ENCODE results near the gene ICA1. TPM values are rescaled to one million over a fixed set of nuclear protein-coding genes. Genes with fewer than 3 reads are reported as not detected.

The ICA1 gene
- total and polyA plus RNA-seq, 4 experiments from 2014 or later: 1.2 to 7.4 (median 2.4) TPM

GRCh38 chr7:8144856-8145255 is 117.1 kb downstream of the ICA1 start:
- DNase-seq: no peak
- Mint-ChIP-seq H3K27me3 (no peaks in the 10 kb centered on the region), H3K4me1 (peaks cover 46 to 75% (median 51%) of the 10 kb centered on the region in 4 donors), H3K36me3 (no peaks in the 10 kb centered on the region), H3K4me3 (peak overlapping the region in 3 of 8 donors; percentile 3 to 59 (median 41)), H3K9me3 (no peaks in the 10 kb centered on the region), H3K27ac (peak overlapping the region; percentile 71 to 95 (median 87))
- Histone ChIP-seq H3K36me3 (ENCODE audit: insufficient read depth, low read length) (no peaks in the 10 kb centered on the region), H3K9me3 (ENCODE audit: control insufficient read depth in 1 of 2, low read length in 2 of 2) (no peaks in the 10 kb centered on the region), H3K27me3 (ENCODE audit: insufficient read depth, low read length) (no peaks in the 10 kb centered on the region), H3K4me1 (ENCODE audit: insufficient read depth, low read length) (peaks cover 84% of the 10 kb centered on the region), H3K4me3 (ENCODE audit: low read length in 2 of 2) (no peak overlapping the region), H3K27ac (ENCODE audit: low read depth, low read length) (peak overlapping the region; percentile 54)
- CTCF ChIA-PET (ENCODE audit: partially characterized antibody): interaction anchor here (0.8 kb wide), 1 partner anchor 19 kb away, joined by 3 read pairs; no protein-coding TSS in a partner anchor
- intact Hi-C loops (cut with micrococcal nuclease): no loop called here
- POLR2A ChIA-PET (ENCODE audit: partially characterized antibody): interaction anchor here (0.5 to 1.2 kb wide), 3 partner anchors 12 to 45 kb away, joined by 3 to 4 read pairs (median 3); no protein-coding TSS in a partner anchor

DNA sequence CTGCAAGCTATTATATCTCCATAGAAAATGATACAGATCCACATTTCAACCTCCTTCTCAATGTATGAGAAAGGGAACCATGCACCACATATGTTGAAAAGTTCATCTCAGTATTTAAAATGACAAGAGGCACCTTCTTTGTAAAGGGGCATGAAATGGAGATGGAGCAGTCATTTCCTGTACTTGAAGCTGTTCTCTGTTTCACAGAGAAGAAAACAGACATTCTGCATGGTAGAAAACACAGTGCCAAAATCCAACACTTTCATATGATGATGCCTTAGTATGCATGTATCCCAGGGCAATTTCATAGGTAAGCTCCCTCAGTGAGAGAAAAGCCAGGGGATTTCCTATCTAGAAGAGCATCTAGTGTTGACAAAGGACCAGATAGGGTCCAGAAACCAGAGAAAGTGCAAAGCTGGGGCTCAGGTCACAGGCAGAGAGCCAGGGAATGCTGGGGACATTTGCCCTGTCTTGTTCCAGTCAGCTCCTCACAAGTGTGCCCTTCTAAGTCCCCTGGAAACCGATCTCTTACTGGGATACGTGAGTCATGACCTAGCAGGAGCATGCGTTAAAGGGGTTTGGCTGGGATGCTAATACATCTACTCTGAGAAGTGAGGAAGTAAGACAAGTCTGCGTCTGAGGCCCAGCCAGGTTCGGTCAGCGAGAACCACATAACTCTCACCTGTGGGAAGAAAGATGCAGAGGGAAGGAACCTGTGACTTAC is 118.7 kb downstream of the ICA1 start:
- H3K27me3 Mint-ChIP-seq: no peaks in the 10 kb centered on the region
- POLR2A ChIA-PET (ENCODE audit: partially characterized antibody): interaction anchor here (1.1 to 4.1 kb wide), 7 partner anchors 11 to 503 kb away, joined by 3 to 63 read pairs (median 5); partner anchors contain the start of gene UMAD1
- H3K4me3 Mint-ChIP-seq: peak overlapping the region in 7 of 8 donors; percentile 50 to 69 (median 60)
- peaks cover 35 to 70% (median 42%) of the 10 kb centered on the region in 4 donors for H3K4me1 Mint-ChIP-seq
- no peaks in the 10 kb centered on the region for H3K36me3 Mint-ChIP-seq
- H3K27ac ChIP-seq (ENCODE audit: low read depth, low read length): peak overlapping the region; percentile 54
- intact Hi-C loops (cut with micrococcal nuclease): loop anchor here (1.0 kb wide), 1 partner anchor 9 kb away; no protein-coding TSS in a partner anchor
- DNase-seq: peak in 1 of 5 donors; percentile 40
- H3K4me1 ChIP-seq (ENCODE audit: insufficient read depth, low read length): peaks cover 68% of the 10 kb centered on the region
- no peaks in the 10 kb centered on the region for H3K9me3 Mint-ChIP-seq
- H3K36me3 ChIP-seq (ENCODE audit: insufficient read depth, low read length): no peaks in the 10 kb centered on the region
- CTCF ChIA-PET (ENCODE audit: partially characterized antibody): interaction anchor here (1.9 kb wide), 1 partner anchor 18 kb away, joined by 14 read pairs; no protein-coding TSS in a partner anchor
- H3K9me3 ChIP-seq (ENCODE audit: control insufficient read depth in 1 of 2, low read length in 2 of 2): no peaks in the 10 kb centered on the region
- H3K27ac Mint-ChIP-seq: peak overlapping the region; percentile 70 to 95 (median 88)
- H3K4me3 ChIP-seq (ENCODE audit: low read length in 2 of 2): peak overlapping the region in 1 of 2 donors; percentile 17
- no peaks in the 10 kb centered on the region for H3K27me3 ChIP-seq (ENCODE audit: insufficient read depth, low read length)

- Mint-ChIP-seq H3K27ac (peak overlapping the region in 6 of 7 donors; percentile 76 to 95 (median 88)), H3K4me3 (peak overlapping the region in 2 of 8 donors; percentile 25 to 63), H3K27me3 (no peaks in the 10 kb centered on the region), H3K36me3 (no peaks in the 10 kb centered on the region), H3K4me1 (peaks cover 38 to 68% (median 44%) of the 10 kb centered on the region in 4 donors), H3K9me3 (no peaks in the 10 kb centered on the region)
- Histone ChIP-seq H3K4me3 (ENCODE audit: low read length in 2 of 2) (no peak overlapping the region), H3K27me3 (ENCODE audit: insufficient read depth, low read length) (no peaks in the 10 kb centered on the region), H3K4me1 (ENCODE audit: insufficient read depth, low read length) (peaks cover 63% of the 10 kb centered on the region), H3K36me3 (ENCODE audit: insufficient read depth, low read length) (no peaks in the 10 kb centered on the region), H3K9me3 (ENCODE audit: control insufficient read depth in 1 of 2, low read length in 2 of 2) (no peaks in the 10 kb centered on the region), H3K27ac (ENCODE audit: low read depth, low read length) (peak overlapping the region; percentile 12)
- ChIA-PET CTCF (ENCODE audit: partially characterized antibody) (interaction anchor here (1.9 kb wide), 1 partner anchor 17 kb away, joined by 14 read pairs; no protein-coding TSS in a partner anchor), POLR2A (ENCODE audit: partially characterized antibody) (interaction anchor here (1.1 to 4.1 kb wide), 8 partner anchors 10 to 502 kb away, joined by 3 to 63 read pairs (median 4); partner anchors contain the start of gene UMAD1)
- DNase-seq: no peak
- intact Hi-C loops (cut with micrococcal nuclease): no loop called here
These were observed 119.5 kb downstream of the ICA1 start for GRCh38 chr7:8142477-8142876.

GRCh38 chr7:8141070-8141469 is 120.9 kb downstream of the ICA1 start:
- Mint-ChIP-seq H3K36me3 (no peaks in the 10 kb centered on the region), H3K4me3 (peak overlapping the region in 6 of 8 donors; percentile 28 to 73 (median 39)), H3K9me3 (no peaks in the 10 kb centered on the region), H3K4me1 (peaks cover 34 to 63% (median 42%) of the 10 kb centered on the region in 4 donors), H3K27me3 (no peaks in the 10 kb centered on the region), H3K27ac (peak overlapping the region; percentile 14 to 91 (median 80))
- CTCF ChIA-PET (ENCODE audit: partially characterized antibody): interaction anchor here (1.3 to 1.5 kb wide), 2 partner anchors 9 to 15 kb away, joined by 3 to 4 read pairs; no protein-coding TSS in a partner anchor
- DNase-seq: no peak
- intact Hi-C loops (cut with micrococcal nuclease): no loop called here
- Histone ChIP-seq H3K27me3 (ENCODE audit: insufficient read depth, low read length) (no peaks in the 10 kb centered on the region), H3K4me1 (ENCODE audit: insufficient read depth, low read length) (peaks cover 60% of the 10 kb centered on the region), H3K36me3 (ENCODE audit: insufficient read depth, low read length) (no peaks in the 10 kb centered on the region), H3K4me3 (ENCODE audit: low read length in 2 of 2) (no peak overlapping the region), H3K9me3 (ENCODE audit: control insufficient read depth in 1 of 2, low read length in 2 of 2) (no peaks in the 10 kb centered on the region), H3K27ac (ENCODE audit: low read depth, low read length) (peak overlapping the region; percentile 36)
- POLR2A ChIA-PET (ENCODE audit: partially characterized antibody): interaction anchor here (0.9 to 4.1 kb wide), 5 partner anchors 8 to 36 kb away, joined by 3 to 63 read pairs (median 4); no protein-coding TSS in a partner anchor

DNA sequence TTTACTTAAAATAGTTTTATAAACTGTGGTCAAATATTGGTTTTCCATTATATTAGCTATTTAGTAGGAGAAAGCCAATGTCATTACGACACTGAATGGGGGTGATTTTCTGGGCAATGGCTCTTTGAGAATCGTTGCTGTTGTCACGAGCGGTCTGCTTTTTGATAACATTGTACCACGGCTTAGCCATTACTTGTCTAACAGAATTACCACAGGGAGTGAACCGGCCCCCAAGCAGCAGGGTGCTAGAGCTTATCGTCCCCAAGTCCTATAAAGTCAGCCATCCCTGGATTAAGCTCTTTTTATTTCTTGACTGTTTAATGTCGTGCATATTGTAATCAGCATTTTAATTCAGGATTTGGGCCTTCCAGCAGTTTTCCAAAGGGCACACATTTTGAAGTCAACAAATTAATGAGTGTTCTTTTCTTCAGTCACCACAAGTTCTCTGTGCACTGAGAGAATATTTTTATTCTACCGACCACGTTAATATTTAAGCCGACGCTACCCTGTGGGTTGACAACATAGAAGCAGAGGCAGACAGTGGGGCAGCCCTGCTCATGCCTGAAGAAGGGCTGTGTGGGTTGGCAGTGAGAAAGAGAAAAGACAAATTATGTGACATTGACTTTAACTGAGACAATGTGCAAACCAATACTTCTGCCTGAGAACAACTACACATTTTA is 125.8 kb downstream of the ICA1 start:
- ChIA-PET POLR2A (ENCODE audit: partially characterized antibody) (interaction anchor here (1.2 to 8.0 kb wide), 4 partner anchors 12 to 168 kb away, joined by 3 to 101 read pairs (median 39); partner anchors contain the start of gene GLCCI1), CTCF (ENCODE audit: partially characterized antibody) (interaction anchor here (0.9 to 3.2 kb wide), 4 partner anchors 10 to 27 kb away, joined by 3 to 17 read pairs (median 4); no protein-coding TSS in a partner anchor)
- no peaks in the 10 kb centered on the region for H3K27me3 Mint-ChIP-seq
- H3K4me3 ChIP-seq (ENCODE audit: low read length in 2 of 2): no peak overlapping the region
- peaks cover 49 to 75% (median 64%) of the 10 kb centered on the region in 4 donors for H3K4me1 Mint-ChIP-seq
- no peak overlapping the region for H3K27ac ChIP-seq (ENCODE audit: low read depth, low read length)
- no peaks in the 10 kb centered on the region for H3K36me3 Mint-ChIP-seq
- H3K27ac Mint-ChIP-seq: peak overlapping the region; percentile 17 to 93 (median 59)
- no peaks in the 10 kb centered on the region for H3K9me3 ChIP-seq (ENCODE audit: control insufficient read depth in 1 of 2, low read length in 2 of 2)
- no peaks in the 10 kb centered on the region for H3K36me3 ChIP-seq (ENCODE audit: insufficient read depth, low read length)
- H3K9me3 Mint-ChIP-seq: peaks cover 0 to 2% (median 0%) of the 10 kb centered on the region in 8 donors
- H3K4me3 Mint-ChIP-seq: peak overlapping the region in 1 of 8 donors; percentile 30
- peaks cover 70% of the 10 kb centered on the region for H3K4me1 ChIP-seq (ENCODE audit: insufficient read depth, low read length)
- intact Hi-C loops (cut with micrococcal nuclease): loop anchor here (10.0 kb wide), 1 partner anchor 951 kb away; the partner anchor contains the start of gene C1GALT1
- H3K27me3 ChIP-seq (ENCODE audit: insufficient read depth, low read length): no peaks in the 10 kb centered on the region
- no peak for DNase-seq

GRCh38 chr7:8135417-8135816 is 126.5 kb downstream of the ICA1 start:
- DNase-seq: no peak
- no peaks in the 10 kb centered on the region for H3K36me3 ChIP-seq (ENCODE audit: insufficient read depth, low read length)
- H3K9me3 ChIP-seq (ENCODE audit: control insufficient read depth in 1 of 2, low read length in 2 of 2): no peaks in the 10 kb centered on the region
- peaks cover 70% of the 10 kb centered on the region for H3K4me1 ChIP-seq (ENCODE audit: insufficient read depth, low read length)
- ChIA-PET POLR2A (ENCODE audit: partially characterized antibody) (interaction anchor here (1.1 to 8.0 kb wide), 6 partner anchors 7 to 454 kb away, joined by 3 to 101 read pairs (median 34); partner anchors contain the start of gene GLCCI1), CTCF (ENCODE audit: partially characterized antibody) (interaction anchor here (0.9 to 3.2 kb wide), 4 partner anchors 10 to 26 kb away, joined by 3 to 17 read pairs (median 4); no protein-coding TSS in a partner anchor)
- H3K27ac ChIP-seq (ENCODE audit: low read depth, low read length): no peak overlapping the region
- Mint-ChIP-seq H3K27me3 (no peaks in the 10 kb centered on the region), H3K36me3 (no peaks in the 10 kb centered on the region), H3K4me1 (peaks cover 50 to 80% (median 64%) of the 10 kb centered on the region in 4 donors), H3K4me3 (peak overlapping the region in 1 of 8 donors; percentile 15), H3K27ac (peak overlapping the region in 6 of 7 donors; percentile 80 to 97 (median 94)), H3K9me3 (peaks cover 0 to 2% (median 0%) of the 10 kb centered on the region in 8 donors)
- intact Hi-C loops (cut with micrococcal nuclease): loop anchor here (10.0 kb wide), 1 partner anchor 951 kb away; the partner anchor contains the start of gene C1GALT1
- no peaks in the 10 kb centered on the region for H3K27me3 ChIP-seq (ENCODE audit: insufficient read depth, low read length)
- H3K4me3 ChIP-seq (ENCODE audit: low read length in 2 of 2): no peak overlapping the region

Data from CD4-positive, alpha-beta memory T cell (primary cell).